GM18870 (cell line): ENCODE measurements around the gene NKX2-1.
"Not testable (repeated sequence)": the region's sequence is repeated elsewhere in the genome, so short reads cannot be mapped to it uniquely, and the experiment has no call there.

ENCODE experiments used
- ATAC-seq: cut with Tn5 transposase; IDR thresholded peaks from one replicate; pipeline ENCODE4 v1.9.1; 2021; ENCODE audit warnings: moderate library complexity; ENCODE audit not compliant: unreplicated experiment

NKX2-1 gene

DNA sequence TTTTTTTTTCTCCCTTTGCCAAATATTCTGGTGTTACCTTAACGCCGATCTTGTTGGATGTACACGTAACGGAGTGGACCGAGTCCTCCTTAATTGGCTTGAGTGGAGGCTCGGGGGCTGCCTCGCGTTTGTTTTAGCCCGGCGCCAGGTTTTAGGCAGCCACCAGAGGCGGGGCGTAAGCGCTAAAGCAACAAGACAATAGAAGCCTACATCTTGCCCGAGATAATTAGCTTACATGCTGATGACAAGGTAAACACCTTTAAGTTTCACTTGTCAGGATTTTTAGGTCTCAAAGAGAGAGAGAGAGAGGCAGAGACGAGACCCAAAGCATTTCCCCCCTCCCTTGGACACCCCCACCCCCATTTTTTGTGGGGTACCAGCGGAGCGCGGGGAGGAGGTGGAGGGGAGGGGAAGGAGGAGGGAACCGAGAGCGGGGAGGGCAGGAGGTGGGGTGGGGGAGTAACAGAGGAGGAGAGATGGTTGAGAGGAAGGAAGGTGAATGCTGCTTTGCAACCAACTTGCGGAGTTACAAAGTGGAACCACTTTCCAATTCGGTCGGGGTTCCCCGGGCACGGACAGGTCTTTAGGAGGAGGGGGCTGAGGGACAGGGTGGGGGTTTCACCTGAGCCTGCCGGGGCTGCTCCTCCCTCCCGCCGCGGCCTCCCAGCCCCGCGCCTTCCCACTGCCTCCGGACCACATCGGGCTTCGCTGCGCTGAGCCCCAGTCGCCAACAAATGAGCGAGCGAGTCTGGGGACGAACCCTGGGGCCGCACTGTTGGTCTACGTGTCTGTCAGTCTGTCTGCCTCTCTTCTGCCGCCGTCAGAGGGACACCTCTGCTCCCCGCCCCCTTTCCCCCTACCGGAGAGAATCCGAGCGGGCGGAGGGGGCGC is at the start of gene NKX2-1:
Gene NKX2-1 (minus strand): TSS at position 802 of the 891 bp plus-strand sequence. CDS start 103 bp downstream, at position 699.
- no peak for ATAC-seq

GRCh38 chr14:36556811-36557433 is 36.9 kb upstream of the NKX2-1 start:
- no peak for ATAC-seq

DNA sequence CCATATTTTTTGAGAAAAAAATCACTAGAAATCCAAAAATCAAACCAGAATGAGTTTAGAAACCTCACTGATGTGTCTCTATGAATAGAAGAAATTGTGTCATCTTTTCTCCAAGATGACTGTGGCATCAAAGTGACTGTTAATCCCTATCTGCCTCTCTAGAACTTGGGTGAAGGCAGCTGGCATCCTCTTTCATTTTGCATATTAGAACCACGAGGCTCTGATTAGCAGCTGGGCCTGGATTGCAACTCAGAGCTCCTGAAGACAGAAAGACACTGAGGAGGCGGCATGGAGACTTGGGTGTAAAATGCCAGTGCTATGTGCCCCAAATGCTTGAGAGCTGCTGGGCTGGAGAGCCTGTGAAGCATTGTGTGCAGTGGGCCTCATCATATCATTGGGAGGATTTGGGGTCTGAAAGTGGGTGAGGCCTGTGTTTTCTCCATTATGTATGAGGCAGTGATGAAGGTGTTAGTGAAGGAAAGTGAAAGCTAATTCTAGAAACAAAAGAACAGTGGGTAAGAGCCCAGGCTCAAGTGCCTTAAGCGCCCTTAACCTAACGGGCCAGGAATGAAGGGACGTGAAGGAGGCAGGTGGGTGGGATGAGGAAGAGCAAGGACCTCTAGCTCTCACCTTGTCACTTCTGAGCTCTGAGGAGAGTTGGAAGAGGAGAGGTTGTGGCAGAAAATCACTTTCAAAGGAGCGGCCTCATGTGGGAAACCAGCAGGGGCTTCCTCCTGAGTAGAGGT is 36.1 kb upstream of the NKX2-1 start:
- no peak for ATAC-seq

DNA sequence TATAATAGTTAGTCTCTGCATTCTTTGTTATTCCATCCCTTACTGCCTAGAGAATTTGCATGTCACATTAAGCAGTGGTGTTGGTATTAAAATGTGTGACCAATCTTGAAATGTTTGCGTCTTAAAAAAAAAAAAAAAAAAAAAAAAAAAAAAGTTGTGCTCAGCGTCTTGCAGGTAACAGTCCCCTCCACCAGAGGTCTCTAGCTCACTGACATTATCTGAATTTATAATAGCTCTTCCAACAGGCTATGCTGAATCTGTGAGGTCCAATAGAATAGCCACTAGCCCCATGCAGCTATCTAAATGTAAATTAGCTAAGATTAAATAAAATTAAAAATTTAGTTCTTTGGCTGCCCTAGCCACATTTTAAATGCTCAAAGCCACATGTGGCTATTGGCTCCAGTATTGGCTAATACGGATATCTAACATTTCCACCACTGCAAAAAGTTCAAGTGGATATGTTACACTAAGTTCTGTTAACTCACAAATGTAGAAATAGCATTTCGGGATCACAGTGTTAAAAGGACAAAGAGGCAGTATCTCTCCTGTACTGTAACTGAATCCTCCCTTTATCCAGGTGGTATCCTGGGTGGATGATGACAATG is 33.7 kb upstream of the NKX2-1 start:
- no peak for ATAC-seq

- ATAC-seq = no peak
These were observed 30.9 kb upstream of the NKX2-1 start for GRCh38 chr14:36550899-36551298.

DNA sequence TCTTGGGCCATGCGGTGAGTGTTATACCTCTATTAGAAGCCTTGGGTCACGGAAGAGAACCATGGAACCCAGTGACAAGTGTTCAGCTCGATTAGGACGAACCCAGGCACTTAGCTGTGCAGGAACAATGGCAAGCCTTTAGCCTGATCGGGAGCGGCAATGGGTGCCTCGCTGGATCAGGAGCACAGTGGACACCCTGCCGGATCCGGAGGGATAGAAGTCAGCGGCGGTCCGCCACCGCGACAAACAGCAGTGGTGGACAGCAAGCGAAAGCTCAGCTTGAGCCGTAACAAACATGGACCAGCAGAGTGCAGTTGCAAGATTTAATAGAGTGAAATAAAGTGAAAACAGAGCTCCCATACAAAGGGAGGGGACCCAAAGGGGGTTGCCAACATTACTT is 24.2 kb upstream of the NKX2-1 start:
- ATAC-seq = not testable (repeated sequence)

GRCh38 chr14:36538051-36538450 is 18.0 kb upstream of the NKX2-1 start:
- ATAC-seq = no peak

- ATAC-seq = no peak
These were observed 9.0 kb upstream of the NKX2-1 start for GRCh38 chr14:36529062-36529461.

GRCh38 chr14:36525746-36526099 is 5.7 kb upstream of the NKX2-1 start:
- no peak for ATAC-seq

DNA sequence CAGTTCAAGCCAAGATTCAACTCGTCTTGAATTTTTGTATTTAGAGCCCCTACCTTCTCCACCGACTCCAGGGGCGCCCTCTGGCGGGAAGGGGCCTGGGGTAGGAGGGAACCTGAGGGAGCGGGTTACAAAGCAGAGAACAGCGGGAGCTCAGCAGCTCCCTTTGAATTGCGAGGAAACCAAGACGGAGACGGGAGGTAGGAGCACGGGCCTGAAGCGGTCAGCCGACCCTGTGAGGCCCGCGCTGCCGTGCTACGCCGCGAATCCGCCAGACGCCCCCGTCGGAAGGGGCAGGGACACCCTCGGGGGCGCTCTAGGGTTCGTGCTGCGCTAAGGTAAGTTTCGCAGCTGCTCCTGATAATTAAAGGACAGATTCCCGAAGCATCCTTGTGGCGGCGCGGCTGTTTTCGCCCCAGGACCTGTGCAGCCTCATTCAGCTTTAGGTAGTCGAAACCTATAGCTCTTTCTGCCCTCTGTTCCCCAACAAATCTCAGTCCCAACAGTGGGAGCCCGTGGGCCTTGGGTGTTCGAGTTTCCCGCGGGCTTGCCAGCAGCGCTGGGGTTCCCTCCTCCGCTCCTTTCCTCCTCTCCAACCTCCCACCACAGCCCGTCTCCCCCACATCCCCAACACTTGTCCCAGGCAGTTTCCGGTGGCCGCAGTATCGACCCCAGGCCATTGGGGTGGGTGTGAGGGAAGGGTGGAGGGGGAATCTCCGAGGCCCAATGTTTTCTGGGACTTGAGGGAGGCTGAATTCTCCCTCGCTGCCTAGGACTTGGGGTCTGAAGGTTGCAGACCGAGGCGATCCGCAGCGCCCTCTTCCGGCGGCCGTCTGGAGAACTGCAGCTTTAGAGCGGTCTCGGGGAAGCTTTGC is 5.1 kb upstream of the NKX2-1 start:
- no peak for ATAC-seq

GRCh38 chr14:36524220-36524837 is 4.3 kb upstream of the NKX2-1 start:
- no peak for ATAC-seq

GRCh38 chr14:36522972-36523715 is 3.1 kb upstream of the NKX2-1 start:
- ATAC-seq = no peak

DNA sequence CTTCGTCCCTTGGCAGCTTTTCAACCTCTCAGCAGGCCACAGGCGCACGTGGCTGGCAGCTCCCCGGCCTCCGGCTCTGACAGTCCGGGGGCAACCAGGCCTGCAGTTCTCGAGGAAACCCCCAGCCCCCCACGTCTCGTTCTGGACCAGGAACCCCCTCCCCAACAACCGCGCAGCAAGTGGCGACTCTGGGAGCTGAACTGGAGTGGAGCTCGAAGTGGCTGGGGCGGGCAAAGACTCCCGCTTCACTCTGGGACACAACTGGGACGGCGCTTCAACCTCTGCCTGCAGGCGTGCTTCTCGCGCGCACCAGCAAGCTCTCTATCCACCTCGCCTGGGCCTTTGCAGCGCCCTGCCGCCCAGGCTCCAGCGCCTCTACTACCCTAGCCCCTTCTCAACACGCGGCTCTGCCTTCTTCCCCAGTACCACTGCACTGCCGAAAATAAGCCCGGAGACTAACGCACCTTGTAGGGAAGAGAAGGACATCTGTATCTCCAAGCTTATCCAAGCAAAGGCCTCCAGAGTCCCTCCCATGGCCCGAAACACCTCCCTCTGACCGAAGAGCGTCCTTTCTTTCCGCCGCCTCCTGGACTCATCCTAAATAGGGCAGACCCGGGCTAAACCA is 2.4 kb upstream of the NKX2-1 start:
- ATAC-seq = no peak

- ATAC-seq = no peak
These were observed 1.7 kb upstream of the NKX2-1 start for GRCh38 chr14:36521598-36522345.

GRCh38 chr14:36520601-36521525 is 831 bp upstream of the NKX2-1 start:
- ATAC-seq = no peak

- no peak for ATAC-seq
These were observed 1.2 kb downstream of the NKX2-1 start for GRCh38 chr14:36518586-36519430.
